ENCODE measurements around the gene MOXD1. TPM values are rescaled to one million over a fixed set of nuclear protein-coding genes. Genes with fewer than 3 reads are reported as not detected.
"Not testable (repeated sequence)": the region's sequence is repeated elsewhere in the genome, so short reads cannot be mapped to it uniquely, and the experiment has no call there.

MOXD1 gene
- total RNA-seq, 2 experiments from 2014 or later: 0.74 TPM; not detected in 1

DNA sequence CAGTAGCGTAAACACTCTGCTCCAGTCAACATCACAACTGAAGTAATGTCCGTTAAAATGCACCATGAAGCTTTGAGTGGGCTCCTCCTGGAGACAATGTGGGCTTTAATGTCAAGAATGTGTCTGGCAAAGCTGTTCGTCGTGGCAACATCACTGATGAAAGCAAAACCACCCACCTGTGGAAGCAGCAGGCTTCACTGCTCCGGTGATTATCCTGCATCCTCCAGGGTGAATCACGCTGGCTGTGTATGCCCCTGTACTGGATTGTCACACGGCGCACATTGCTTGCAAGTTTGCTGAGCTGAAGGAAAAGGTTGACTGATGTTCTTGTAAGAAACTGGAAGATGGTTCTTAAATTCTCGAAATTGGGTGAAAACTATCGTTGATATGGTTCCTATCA lies 128.5 kb downstream of the MOXD1 start:
- intact Hi-C loops (cut with micrococcal nuclease; ENCODE audit: unreplicated experiment): loop anchor here (10.0 kb wide), 1 partner anchor 482 kb away; the partner anchor contains the start of gene VNN2

GRCh38 chr6:132270726-132271402 lies 130.4 kb downstream of the MOXD1 start:
- Histone ChIP-seq H3K4me1 (ENCODE audit: insufficient read depth, low read length, poor library complexity, severe bottlenecking) (peaks cover 81% of the 10 kb centered on the region), H3K9me3 (ENCODE audit: low read length) (peaks cover 7% of the 10 kb centered on the region; the same call in 1 of the 2 replicates), H2AFZ (ENCODE audit: low read length) (peak overlapping the region; percentile 85), H3K9me2 (ENCODE audit: insufficient read depth, low read length) (no peaks in the 10 kb centered on the region), H3K4me2 (ENCODE audit: low read length) (peak overlapping the region; percentile 69), H4K20me1 (ENCODE audit: insufficient read depth, low read length) (no peaks in the 10 kb centered on the region), H3K4me3 (ENCODE audit: low read depth, low read length, poor library complexity, severe bottlenecking) (peak overlapping the region; percentile 13), H3K79me2 (ENCODE audit: insufficient read depth, low read depth, low read length) (no peaks in the 10 kb centered on the region), H3K36me3 (ENCODE audit: insufficient read depth, low read length) (peaks cover 7% of the 10 kb centered on the region), H3K27ac (ENCODE audit: low read depth, low read length, poor library complexity, severe bottlenecking) (peak overlapping the region; percentile 100)
- no TSS peak for BruUV-seq (replicated peaks)
- intact Hi-C loops (cut with micrococcal nuclease; ENCODE audit: unreplicated experiment): loop anchor here (10.0 kb wide), 1 partner anchor 484 kb away; the partner anchor contains the start of gene VNN2
- TF ChIP-seq CTCF (conservative IDR thresholded peaks at IDR 0.05; ENCODE audit: low read length): no peak
- POLR2A ChIA-PET: interaction anchor here (0.5 to 6.1 kb wide), 16 partner anchors 10 to 546 kb away, joined by 3 to 58 read pairs (median 4); partner anchors contain the start of gene STX7
- CTCF ChIA-PET (ENCODE audit: unreplicated experiment): interaction anchor here (0.8 to 3.5 kb wide), 5 partner anchors 9 to 355 kb away, joined by 3 to 24 read pairs (median 3); no protein-coding TSS in a partner anchor
- peak; percentile 61 for DNase-seq (ENCODE audit: low spot score)

More for the DNA sequence above, 128.5 kb downstream of the MOXD1 start:
- Histone ChIP-seq H2AFZ (ENCODE audit: low read length) (peak overlapping the region; percentile 85; the same call in 1 of the 2 replicates), H4K20me1 (ENCODE audit: insufficient read depth, low read length) (no peaks in the 10 kb centered on the region), H3K4me1 (ENCODE audit: insufficient read depth, low read length, poor library complexity, severe bottlenecking) (peaks cover 63% of the 10 kb centered on the region), H3K4me2 (ENCODE audit: low read length) (no peak overlapping the region), H3K79me2 (ENCODE audit: insufficient read depth, low read depth, low read length) (no peaks in the 10 kb centered on the region), H3K4me3 (ENCODE audit: low read depth, low read length, poor library complexity, severe bottlenecking) (no peak overlapping the region), H3K36me3 (ENCODE audit: insufficient read depth, low read length) (no peaks in the 10 kb centered on the region; the same call in 1 of the 2 replicates), H3K9me3 (ENCODE audit: low read length) (0 out of 2 replicates have a peak, but pooled peaks cover 4% of the 10 kb centered on the region), H3K9me2 (ENCODE audit: insufficient read depth, low read length) (no peaks in the 10 kb centered on the region), H3K27ac (ENCODE audit: low read depth, low read length, poor library complexity, severe bottlenecking) (no peak overlapping the region)
- CTCF ChIA-PET (ENCODE audit: unreplicated experiment): interaction anchor here (0.6 kb wide), 1 partner anchor 134 kb away, joined by 3 read pairs; no protein-coding TSS in a partner anchor
- POLR2A ChIA-PET: interaction anchor here (0.9 to 2.5 kb wide), 3 partner anchors 17 to 224 kb away, joined by 3 to 9 read pairs (median 4); no protein-coding TSS in a partner anchor
- TF ChIP-seq CTCF (conservative IDR thresholded peaks at IDR 0.05; ENCODE audit: low read length) (no peak), EZH2phosphoT487 (IDR thresholded peaks at IDR 0.05; ENCODE audit: borderline replicate concordance, low read depth, low read length) (no peak)
- no TSS peak for BruUV-seq (replicated peaks)
- no peak for DNase-seq (ENCODE audit: low spot score)

DNA sequence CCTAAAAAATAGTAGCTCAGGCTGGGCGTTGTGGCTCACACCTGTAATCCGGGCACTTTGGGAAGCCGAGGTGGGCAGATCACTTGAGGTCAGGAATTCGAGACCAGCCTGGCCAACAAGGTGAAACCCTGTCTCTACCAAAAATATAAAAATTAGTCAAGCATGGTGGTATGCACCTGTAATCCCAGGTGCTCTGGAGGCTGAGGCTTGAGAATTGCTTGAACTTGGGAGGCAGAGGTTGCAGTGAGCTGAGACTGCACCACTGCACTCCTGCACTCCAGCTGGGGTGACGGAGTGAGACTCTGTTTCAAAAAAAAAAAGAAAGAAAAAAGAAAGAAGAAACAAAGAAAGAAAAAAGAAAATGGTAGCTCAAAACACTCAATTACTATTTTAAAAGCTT lies 132.6 kb downstream of the MOXD1 start:
- DNase-seq (ENCODE audit: low spot score): peak; percentile 89
- H3K36me3 ChIP-seq (ENCODE audit: insufficient read depth, low read length): peaks cover 22% of the 10 kb centered on the region
- BruUV-seq (replicated peaks); H3K79me2 ChIP-seq (ENCODE audit: insufficient read depth, low read depth, low read length); H3K9me2 ChIP-seq (ENCODE audit: insufficient read depth, low read length); H4K20me1 ChIP-seq (ENCODE audit: insufficient read depth, low read length): not testable (repeated sequence)
- H2AFZ ChIP-seq (ENCODE audit: low read length): peak overlapping the region; percentile 65; the same call in 1 of the 2 replicates
- peaks cover 76% of the 10 kb centered on the region for H3K4me1 ChIP-seq (ENCODE audit: insufficient read depth, low read length, poor library complexity, severe bottlenecking)
- ChIA-PET POLR2A (interaction anchor here (0.6 to 6.1 kb wide), 22 partner anchors 8 to 549 kb away, joined by 3 to 58 read pairs (median 4); partner anchors contain the start of genes RPS12 and STX7), CTCF (ENCODE audit: unreplicated experiment) (interaction anchor here (3.5 kb wide), 1 partner anchor 11 kb away, joined by 24 read pairs; no protein-coding TSS in a partner anchor)
- H3K4me2 ChIP-seq (ENCODE audit: low read length): peak overlapping the region; percentile 69
- H3K9me3 ChIP-seq (ENCODE audit: low read length): peaks cover 22% of the 10 kb centered on the region; the same call in 1 of the 2 replicates
- H3K27ac ChIP-seq (ENCODE audit: low read depth, low read length, poor library complexity, severe bottlenecking): peak overlapping the region; percentile 100
- intact Hi-C loops (cut with micrococcal nuclease; ENCODE audit: unreplicated experiment): loop anchor here (2.0 to 5.0 kb wide), 2 partner anchors 226 to 544 kb away; partner anchors contain the start of gene RPS12
- peak overlapping the region; percentile 52 for H3K4me3 ChIP-seq (ENCODE audit: low read depth, low read length, poor library complexity, severe bottlenecking)
